ENCODE measurements around the gene CAST. TPM values are rescaled to one million over a fixed set of nuclear protein-coding genes. Genes with fewer than 3 reads are reported as not detected.

The CAST gene
- total and polyA plus RNA-seq, 10 donors, result 30.0 to 233 (median 185) TPM

DNA sequence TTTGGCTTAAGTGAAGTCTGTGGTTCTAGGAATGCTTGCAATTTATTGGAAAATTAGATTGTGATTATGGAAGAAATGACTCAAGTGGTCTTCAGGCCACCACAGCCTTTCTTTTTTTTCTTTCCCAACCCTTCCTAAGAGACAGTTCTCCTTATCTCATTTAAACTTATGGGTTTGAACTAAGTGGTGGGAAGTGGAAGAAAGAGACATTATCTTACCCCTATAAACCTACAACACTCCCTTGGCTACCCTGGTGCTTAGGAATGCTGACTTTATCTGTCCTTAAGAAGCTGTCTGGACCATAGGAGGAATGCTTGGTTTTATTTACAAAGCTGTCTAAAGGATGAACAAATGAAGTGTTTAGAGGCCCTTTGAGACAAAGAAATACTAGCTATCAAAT lies 150.7 kb downstream of the CAST start:
- H3K9me3 ChIP-seq, result no peaks in the 10 kb centered on the region
- TF ChIP-seq POLR2AphosphoS5 (IDR thresholded peaks at IDR 0.05) (no peak), POLR2A (IDR thresholded peaks at IDR 0.05) (no peak)
- TF ChIP-seq, protein P1, sequence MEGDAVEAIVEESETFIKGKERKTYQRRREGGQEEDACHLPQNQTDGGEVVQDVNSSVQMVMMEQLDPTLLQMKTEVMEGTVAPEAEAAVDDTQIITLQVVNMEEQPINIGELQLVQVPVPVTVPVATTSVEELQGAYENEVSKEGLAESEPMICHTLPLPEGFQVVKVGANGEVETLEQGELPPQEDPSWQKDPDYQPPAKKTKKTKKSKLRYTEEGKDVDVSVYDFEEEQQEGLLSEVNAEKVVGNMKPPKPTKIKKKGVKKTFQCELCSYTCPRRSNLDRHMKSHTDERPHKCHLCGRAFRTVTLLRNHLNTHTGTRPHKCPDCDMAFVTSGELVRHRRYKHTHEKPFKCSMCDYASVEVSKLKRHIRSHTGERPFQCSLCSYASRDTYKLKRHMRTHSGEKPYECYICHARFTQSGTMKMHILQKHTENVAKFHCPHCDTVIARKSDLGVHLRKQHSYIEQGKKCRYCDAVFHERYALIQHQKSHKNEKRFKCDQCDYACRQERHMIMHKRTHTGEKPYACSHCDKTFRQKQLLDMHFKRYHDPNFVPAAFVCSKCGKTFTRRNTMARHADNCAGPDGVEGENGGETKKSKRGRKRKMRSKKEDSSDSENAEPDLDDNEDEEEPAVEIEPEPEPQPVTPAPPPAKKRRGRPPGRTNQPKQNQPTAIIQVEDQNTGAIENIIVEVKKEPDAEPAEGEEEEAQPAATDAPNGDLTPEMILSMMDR (IDR thresholded peaks at IDR 0.05 in 8 of 11, conservative IDR thresholded peaks at IDR 0.05 in 3 of 11), result no peak
- intact Hi-C loops (cut with DNase I; ENCODE audit: low total_unique reads), result no loop called here
- no peak overlapping the region for H3K27ac ChIP-seq
- peaks cover 0 to 36% (median 24%) of the 10 kb centered on the region in 6 donors for H3K4me1 ChIP-seq
- no peaks in the 10 kb centered on the region for H3K27me3 ChIP-seq (replicated peaks in 1 of 7)
- no peak for DNase-seq
- no peaks in the 10 kb centered on the region for H3K36me3 ChIP-seq
- no peak overlapping the region for H3K4me3 ChIP-seq

DNA sequence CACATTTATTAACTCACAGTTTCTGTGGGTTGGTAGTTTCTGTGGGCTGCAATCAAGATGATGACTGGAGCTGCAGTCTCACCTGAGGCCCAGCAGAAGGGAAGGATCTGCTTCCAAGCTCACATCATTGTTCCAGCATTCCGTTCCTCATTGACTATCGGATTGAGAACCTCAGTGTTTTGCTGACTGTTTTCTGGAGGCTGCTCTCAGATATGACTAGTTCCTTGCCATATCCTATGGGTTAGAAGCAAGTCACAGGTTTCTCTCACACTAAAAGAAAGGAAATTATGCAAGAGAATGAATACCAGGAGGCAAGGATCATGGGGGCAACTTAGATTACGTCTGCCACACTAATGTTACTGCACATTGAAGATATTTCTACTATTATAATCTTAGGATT lies 151.9 kb downstream of the CAST start:
- no peaks in the 10 kb centered on the region for H3K9me3 ChIP-seq
- DNase-seq, result no peak
- TF ChIP-seq, protein P1 (IDR thresholded peaks at IDR 0.05 in 8 of 11, conservative IDR thresholded peaks at IDR 0.05 in 3 of 11), result no peak
- no peak for TF ChIP-seq POLR2AphosphoS5 (IDR thresholded peaks at IDR 0.05)
- TF ChIP-seq POLR2A (IDR thresholded peaks at IDR 0.05), result no peak
- H3K4me3 ChIP-seq, result no peak overlapping the region
- no peaks in the 10 kb centered on the region for H3K36me3 ChIP-seq
- intact Hi-C loops (cut with DNase I; ENCODE audit: low total_unique reads), result no loop called here
- WGBS, 5 donors, result 53 to 91% (median 78%) methylated on average over 3 of the region's 3 CpGs
- H3K4me1 ChIP-seq, result peaks cover 0 to 31% (median 21%) of the 10 kb centered on the region in 6 donors
- no peaks in the 10 kb centered on the region for H3K27me3 ChIP-seq (replicated peaks in 1 of 7)
- H3K27ac ChIP-seq, result no peak overlapping the region

DNA sequence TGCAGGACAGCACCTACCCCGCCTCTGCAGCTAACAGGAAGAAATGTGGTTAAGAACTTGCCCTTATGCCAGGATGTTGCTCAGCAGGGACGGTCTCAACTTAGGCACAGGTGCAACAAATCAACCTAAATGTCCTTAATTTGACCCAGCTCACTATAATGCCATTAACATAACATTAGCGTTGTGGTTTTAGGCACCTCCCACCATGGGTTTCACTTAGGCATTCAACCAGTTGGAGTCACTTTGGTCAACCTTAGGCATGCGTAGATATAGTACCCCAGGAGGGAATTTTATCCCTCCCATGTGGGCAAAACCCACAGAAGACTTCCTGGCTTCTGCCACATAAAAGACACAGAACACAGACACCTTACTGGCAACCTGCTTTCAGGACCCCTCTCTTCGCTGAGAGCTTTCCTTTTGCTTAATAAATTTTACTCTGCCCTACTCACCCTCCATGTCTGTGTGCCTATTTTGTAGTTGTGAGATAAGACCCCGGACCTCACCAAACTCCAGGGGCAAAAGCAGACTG lies 154.3 kb downstream of the CAST start:
- H3K9me3 ChIP-seq, result no peaks in the 10 kb centered on the region
- H3K4me3 ChIP-seq, result peak overlapping the region in 5 of 8 donors; percentile 3 to 57 (median 13)
- intact Hi-C loops (cut with DNase I; ENCODE audit: low total_unique reads), result no loop called here
- 20 to 23% (median 22%) methylated on average over 6 of the region's 6 CpGs for WGBS, 5 donors
- peak overlapping the region; percentile 60 to 87 (median 70) for H3K27ac ChIP-seq
- no peaks in the 10 kb centered on the region for H3K27me3 ChIP-seq (replicated peaks in 1 of 7)
- peaks cover 0 to 36% (median 26%) of the 10 kb centered on the region in 6 donors for H3K4me1 ChIP-seq
- H3K36me3 ChIP-seq, result no peaks in the 10 kb centered on the region
- TF ChIP-seq POLR2A (IDR thresholded peaks at IDR 0.05), result no peak
- TF ChIP-seq POLR2AphosphoS5 (IDR thresholded peaks at IDR 0.05), result peak in 1 of 3 donors; percentile 76
- TF ChIP-seq, protein P1 (IDR thresholded peaks at IDR 0.05 in 8 of 11, conservative IDR thresholded peaks at IDR 0.05 in 3 of 11), result no peak
- no peak for DNase-seq

DNA sequence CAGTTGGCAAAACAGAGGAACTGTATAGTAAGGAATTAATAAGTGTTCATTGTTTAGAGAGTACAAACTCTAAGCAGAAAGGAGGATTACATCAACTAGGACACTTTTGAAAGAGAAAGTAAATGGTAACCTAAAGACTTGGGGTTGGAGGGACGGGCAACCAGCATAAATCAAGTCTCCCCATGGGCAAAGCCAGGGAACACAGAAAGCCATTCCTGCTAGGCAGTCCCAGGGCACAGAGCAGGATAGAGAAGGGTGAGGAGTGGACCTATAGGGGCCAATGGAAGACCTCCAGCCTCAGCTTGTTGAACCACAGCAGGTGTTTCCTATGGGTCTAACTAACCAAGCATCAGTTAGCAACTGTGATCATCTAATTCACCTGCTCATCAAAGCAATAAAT lies 154.8 kb downstream of the CAST start:
- no peak for DNase-seq
- no peaks in the 10 kb centered on the region for H3K36me3 ChIP-seq
- H3K4me1 ChIP-seq, result peaks cover 0 to 41% (median 32%) of the 10 kb centered on the region in 6 donors
- WGBS, 5 donors, result 17 to 48% (median 35%) methylated on average over 1 of the region's 1 CpG
- H3K9me3 ChIP-seq, result no peaks in the 10 kb centered on the region
- TF ChIP-seq POLR2AphosphoS5 (IDR thresholded peaks at IDR 0.05) (no peak), POLR2A (IDR thresholded peaks at IDR 0.05) (no peak)
- TF ChIP-seq, protein P1 (IDR thresholded peaks at IDR 0.05 in 8 of 11, conservative IDR thresholded peaks at IDR 0.05 in 3 of 11), result no peak
- no peaks in the 10 kb centered on the region for H3K27me3 ChIP-seq (replicated peaks in 1 of 7)
- intact Hi-C loops (cut with DNase I; ENCODE audit: low total_unique reads), result no loop called here
- peak overlapping the region; percentile 60 to 87 (median 70) for H3K27ac ChIP-seq
- peak overlapping the region in 5 of 8 donors; percentile 3 to 57 (median 13) for H3K4me3 ChIP-seq

Measured in spleen (tissue), 11 donors.